Effector CD4-positive, alpha-beta T cell (primary cell): ENCODE data around the gene SLC35A1.
A peak's percentile ranks its signal among the peaks of the same experiment; 100 is the strongest.
"Not testable (repeated sequence)": the region's sequence is repeated elsewhere in the genome, so short reads cannot be mapped to it uniquely, and the experiment has no call there.

Experiments used
- DNase-seq: peaks from one replicate; pipeline ENCODE4 v3.0.0-alpha.2; 2020
- total RNA-seq: gene quantifications from one replicate; lab custom pipeline; 2026; lab: John Stamatoyannopoulos, UW

SLC35A1 gene, protein sequence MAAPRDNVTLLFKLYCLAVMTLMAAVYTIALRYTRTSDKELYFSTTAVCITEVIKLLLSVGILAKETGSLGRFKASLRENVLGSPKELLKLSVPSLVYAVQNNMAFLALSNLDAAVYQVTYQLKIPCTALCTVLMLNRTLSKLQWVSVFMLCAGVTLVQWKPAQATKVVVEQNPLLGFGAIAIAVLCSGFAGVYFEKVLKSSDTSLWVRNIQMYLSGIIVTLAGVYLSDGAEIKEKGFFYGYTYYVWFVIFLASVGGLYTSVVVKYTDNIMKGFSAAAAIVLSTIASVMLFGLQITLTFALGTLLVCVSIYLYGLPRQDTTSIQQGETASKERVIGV
- 5.3 reads per million, percentile 20 among the genes with 10 or more reads in this experiment for total RNA-seq

DNA sequence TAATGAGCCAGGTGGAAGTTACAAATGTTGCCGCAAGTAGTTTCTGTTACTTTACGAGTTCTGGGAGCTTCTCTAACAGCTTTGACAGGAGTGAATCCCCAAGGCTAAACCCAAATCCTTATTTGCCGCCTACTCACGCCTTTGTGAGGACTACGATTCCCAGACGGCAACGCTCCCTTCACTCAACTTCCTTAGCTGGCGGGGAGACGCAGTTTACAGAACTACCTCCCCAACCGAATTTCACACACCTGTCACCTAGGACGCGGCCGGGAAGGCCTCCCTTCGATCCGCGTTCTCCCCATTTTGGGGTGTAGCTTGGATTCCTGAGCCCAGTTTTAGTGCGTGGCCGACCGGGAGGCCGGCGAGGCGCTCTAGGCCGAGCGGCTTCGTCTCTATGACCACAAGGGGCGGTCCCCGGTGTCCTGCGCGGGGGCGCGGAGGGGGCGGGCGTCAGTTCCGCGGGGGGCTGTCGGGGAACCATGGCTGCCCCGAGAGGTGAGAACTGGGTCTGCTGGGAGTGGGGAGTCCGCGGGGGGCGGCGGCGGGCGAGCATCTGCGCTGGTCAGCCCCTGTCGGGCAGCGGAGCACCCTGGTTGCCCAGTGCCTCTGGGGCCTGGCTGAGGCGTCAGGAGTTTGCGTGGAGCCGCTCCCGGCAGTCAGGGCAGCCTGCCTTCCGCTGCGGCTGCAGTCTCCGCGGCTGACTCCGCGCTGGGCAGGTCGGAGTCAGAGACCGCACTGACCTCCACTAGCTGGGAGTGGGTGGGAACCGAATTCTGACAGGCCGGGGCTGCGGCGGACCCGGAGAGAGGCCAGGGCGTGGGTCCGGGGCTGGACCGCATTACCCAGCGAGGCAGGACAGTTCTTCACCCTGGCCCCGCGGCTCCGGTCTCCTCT lies at the start of gene SLC35A1:
SLC35A1 (plus strand) TSS at position 450 of the 894 bp plus-strand sequence; CDS start at position 480, 30 bp downstream.
- DNase-seq: peak; percentile 78

DNA sequence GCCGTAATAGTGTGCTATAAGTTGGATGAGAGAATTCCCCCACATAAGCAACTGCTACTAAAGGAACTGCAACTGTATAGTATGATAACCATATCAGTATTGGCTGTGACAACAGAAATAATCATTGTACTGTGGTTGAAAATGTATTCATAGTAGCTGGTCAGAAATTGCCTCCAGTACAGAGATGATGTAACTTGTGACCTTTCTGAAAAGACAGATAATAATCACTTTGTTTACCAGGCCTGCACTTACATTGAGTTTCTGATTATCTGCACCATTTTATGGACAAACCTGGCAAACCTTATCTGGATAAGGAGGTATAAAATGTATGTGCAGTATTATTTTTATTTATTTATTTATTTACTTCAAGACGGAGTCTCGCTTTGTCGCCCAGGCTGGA lies 46.0 kb upstream of the SLC35A1 start:
- no peak for DNase-seq

DNA sequence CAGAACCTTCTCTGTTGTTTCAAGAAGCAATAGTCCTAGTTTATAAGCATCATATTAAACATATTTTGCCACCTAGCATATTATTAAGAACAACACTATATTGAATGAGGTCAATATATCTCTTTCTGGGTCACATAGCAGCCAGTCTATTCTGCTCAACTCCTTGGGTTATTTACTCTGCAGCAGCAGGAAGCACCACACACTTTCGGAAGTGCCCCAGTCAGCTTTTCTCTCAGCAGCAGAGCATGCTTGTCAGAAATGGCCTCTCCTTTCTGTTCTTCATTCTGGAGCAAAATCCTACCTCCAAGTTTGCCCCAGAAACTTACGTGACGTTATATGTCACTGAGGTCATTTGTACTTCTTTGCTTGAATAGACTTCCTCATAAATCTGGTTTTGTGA lies 42.3 kb upstream of the SLC35A1 start:
- DNase-seq: no peak

DNA sequence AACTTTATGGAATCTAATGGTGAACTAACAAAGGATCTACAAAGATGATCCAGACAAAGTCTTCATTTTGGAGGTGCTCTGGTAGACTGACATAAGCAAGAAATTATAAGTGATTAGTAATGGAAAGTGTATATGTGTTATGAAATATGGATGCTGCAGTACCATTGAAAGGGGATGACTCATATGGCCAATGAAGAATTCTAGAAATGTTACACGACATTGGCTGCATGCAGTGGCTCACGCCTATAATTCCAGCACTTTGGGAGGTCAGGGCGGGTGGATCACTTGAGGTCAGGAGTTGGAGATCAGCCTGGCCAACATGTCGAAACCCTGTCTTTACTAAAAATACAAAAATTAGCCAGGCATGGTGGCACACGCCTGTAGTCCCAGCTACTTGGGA lies 41.5 kb upstream of the SLC35A1 start:
- no peak for DNase-seq

DNA sequence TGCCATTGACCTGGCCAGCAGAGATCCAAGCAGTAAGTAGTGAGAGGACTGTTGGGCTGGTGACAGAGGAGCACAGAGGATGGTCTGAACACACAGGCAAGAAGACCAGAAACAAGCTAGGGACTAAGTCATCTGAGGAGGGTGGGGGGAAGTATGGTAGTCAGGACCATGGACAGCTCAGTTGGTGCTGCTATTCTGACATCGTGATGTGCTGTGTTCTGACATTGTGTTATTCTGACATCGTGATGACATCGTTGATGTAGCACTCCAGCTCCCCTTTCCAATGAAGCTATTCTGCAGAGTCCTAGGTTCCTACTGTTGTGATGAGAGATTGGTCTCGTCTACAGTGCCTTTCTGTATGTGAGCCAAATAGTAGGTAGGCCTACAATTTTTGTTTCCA lies 36.3 kb upstream of the SLC35A1 start:
- DNase-seq: peak; percentile 15

DNA sequence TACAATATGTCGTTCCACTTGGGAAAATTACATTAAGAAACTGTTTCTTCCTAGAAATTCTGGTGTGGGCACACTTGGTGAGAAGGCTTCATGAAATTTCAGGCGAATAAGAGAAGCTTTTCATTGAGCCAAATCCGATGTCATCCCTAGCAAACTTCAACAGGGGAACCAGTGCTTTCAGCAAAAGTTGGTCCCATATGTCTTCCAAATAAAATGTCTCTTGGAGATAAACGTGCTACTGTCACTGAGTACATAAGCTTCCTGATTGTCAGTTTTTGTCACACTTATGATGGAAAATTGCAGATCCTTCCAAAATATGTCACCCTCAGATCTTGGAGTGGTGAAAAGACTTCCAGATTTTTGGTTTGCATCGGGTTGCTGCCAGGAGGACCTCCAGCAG lies 31.1 kb upstream of the SLC35A1 start:
- no peak for DNase-seq

DNA sequence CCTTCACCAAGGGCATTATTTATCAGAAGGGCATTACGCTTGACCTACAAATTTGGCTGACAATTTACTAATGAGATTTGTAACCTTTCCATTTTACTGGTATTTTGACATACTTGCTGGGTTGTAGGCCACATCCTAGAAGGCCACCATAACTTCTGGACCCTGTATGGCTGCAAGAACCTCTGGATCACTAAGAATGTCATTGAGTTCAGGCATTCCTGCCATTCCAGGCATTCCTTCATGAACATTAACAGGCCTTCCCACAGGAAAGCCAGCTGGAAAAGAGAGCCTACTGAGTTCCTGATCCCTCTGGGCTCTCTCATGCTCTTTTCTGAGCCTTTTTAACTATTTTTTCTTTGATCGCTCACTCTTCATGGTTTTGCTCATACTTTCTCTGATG lies 28.4 kb upstream of the SLC35A1 start:
- no peak for DNase-seq

DNA sequence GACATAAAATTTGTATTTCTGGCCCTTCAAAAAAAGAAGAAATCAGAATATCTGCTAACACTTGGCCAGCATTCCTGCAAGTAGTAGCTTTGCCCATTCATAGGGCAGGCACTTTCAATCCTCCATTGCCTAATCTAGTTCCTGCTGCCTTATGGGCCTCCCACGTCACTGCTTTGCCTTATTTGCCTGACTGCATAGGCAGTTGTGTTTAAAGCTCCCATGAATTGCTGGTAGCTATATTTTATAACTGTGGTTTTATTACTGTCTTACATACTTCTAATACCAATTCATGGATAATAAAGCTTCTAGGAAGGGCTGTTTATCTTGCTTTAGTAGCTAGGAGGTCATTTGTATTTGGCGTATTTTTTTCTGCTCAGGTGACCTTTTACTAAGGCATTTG lies 7.7 kb upstream of the SLC35A1 start:
- no peak for DNase-seq

DNA sequence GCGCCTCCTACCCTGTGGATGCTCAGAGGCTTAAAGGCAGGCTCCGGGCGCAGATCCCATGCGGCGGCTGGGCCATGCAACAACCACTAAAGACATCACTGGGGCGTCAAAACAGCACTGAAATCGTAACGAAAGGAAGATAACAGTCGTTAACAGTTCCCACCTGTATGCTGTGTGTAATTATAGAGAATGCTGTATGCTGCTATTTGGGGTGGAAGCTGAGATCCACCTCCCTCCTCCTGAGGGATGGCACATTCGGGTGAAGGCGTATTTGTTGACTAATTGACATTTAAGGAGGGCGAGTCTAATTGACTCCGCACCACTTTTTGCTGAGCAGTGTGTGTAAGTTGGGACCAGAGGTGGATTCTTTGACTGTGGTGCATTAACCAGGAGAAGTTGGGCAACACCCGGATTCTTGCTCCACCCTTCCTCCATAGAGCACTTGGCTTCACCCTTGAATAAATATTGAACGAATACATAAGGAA lies 687 bp downstream of the SLC35A1 start:
- DNase-seq: peak; percentile 49

DNA sequence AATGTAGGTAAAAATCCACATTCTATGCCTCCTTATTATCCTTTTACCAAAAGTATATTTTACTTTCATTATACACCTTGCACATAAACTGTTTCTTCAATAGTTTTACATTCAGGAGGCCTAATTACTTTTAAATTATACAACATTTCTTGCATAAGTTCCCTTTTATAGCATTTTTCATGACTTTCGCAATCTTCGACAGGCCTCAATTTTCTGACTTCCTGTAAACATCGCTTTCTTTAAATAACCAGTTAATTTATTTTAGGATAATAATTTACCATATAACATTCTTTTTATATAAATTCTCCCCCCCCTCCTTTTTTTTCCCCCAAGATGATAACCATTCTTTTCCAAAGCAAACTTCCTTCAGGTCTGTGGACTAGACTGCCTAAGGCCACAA lies 9.2 kb downstream of the SLC35A1 start:
- no peak for DNase-seq

DNA sequence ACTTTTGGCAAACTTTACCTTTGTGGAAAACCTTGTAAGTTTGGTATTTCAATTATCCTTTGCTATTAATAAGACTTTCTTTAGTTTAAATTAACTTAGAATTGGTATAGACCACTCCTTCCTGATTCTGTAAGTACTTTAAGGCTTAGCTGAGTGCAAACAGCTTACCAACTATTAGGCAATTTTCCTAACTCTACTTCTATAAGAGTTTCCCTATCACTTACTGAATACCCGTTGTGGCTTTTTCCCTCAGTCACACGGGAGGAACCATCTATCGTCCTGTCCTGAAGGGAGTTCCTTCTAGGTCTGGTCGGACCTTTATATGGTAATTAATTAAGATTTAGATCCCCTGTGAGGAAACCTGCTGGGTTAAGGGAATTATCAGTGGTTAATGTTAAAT lies 9.6 kb downstream of the SLC35A1 start:
- DNase-seq: no peak

DNA sequence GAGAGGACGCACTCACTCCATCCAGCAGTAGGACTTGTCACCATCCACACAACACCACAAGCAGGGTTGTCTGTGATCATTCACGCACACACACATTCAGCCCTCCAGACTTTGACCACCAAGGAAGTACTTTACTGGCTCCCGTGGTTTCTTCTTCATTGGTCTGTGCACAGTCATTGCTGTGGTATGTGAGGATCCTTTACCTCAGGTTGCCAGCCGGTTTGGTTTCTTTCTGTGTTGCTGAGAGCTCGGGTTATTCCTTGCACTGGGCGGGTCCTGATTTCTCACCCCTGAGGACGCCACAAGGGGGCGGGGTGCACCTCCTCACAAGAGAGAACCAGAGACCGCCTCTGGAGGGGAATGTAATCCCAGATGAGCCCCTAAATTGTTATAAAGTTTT lies 11.2 kb downstream of the SLC35A1 start:
- no peak for DNase-seq

DNA sequence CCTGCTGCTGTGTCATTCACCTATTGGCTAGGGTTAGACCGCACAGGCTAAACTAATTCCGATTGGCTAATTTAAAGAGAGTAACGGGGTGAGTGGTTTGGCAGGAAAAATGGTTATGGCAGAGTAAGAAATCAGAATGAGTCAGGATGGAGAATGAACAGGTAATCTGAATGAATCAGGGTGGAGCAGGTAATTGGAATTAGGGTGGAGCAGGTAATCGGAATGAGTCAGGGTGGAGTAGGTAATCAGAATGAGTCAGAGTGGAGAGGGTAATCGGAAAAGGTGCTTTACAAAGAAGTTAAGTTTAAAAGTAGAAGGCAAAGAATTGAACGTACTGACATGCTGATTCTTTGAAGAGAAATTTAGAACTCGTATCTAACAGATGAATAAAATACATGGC lies 11.7 kb downstream of the SLC35A1 start:
- DNase-seq: no peak

DNA sequence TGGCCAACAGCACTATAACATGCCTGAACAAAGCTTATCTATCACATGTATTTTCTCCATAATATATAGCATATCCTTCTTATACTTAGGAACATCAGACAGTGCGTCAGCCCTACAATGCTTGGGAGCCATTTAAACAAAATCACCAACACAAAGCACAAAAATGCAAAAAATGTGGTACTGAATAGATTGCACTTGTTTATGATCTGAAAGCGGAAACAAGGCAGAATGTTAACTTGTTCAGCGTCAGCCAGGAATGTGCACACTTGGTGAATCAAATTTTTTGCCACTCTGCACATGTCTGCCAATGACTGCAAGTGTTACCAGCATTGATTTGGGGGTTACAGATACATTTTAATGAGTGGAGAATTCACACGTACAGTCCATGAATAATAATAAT lies 14.8 kb downstream of the SLC35A1 start:
- DNase-seq: no peak

DNA sequence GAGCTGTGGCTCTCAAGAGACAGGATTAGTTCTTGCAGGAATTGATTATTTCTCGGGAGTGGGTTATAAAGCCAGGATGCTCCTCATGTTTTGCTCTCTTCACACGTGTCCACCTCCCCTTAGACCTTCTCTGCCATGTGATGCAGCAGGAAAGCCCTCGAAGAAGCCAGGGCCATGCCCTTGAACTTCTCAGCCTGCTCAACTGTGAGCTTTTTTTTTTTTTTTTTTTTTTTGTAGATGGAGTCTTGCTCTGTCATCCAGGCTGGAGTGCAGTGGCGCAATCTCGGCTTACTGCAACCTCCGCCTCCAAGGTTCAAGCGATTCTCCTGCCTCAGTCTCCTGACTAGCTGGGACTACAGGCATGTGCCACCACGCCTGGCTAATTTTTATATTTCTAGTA lies 16.6 kb downstream of the SLC35A1 start:
- DNase-seq: not testable (repeated sequence)

DNA sequence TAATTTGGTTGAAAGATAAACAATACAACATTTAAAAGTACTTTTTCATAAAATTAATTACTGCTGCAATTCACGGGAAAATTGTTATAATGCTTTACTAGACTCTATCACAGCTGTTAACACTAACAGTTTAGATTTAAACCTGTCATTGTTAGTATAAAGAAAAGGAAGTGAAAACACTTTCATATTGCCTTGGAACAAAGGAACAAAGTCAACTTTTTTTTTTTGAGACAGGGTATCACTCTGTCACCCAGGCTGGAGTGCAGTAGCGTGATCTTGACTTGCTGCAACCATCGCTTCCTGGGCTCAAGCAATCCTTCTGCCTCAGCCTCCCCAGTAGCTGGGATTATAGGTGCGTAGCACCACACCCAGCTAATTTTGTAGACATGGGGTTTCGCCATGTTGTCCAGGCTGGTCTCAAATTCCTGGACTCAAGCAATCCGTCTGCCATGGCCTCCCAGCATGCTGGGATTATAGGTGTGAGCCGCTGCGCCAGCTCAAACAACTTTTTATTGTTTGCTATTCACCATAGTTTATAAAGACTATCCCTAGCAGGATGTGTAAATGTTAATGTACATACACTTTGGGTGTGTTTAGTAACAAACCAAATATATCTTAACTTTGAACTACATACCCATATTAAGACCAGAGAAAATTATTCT lies 22.1 kb downstream of the SLC35A1 start:
- DNase-seq: no peak

DNA sequence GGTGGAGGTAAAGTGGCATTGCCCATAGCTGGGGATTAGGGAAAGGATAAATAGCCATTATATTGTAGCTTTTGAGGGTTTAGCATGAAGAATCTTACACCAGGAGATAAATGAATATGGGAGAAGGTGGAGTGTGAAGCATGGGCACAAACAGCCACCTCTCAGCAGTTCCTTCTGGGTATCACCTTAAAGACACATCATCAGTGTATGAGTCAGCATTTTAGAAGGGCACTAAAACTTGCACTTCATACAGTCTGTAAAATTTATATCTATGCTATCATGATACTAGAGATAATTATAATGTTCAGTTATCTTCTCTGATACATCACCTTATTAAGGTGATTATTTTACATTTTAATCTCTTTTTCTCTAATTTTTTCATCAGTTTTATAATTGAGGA lies 25.3 kb downstream of the SLC35A1 start:
- no peak for DNase-seq

DNA sequence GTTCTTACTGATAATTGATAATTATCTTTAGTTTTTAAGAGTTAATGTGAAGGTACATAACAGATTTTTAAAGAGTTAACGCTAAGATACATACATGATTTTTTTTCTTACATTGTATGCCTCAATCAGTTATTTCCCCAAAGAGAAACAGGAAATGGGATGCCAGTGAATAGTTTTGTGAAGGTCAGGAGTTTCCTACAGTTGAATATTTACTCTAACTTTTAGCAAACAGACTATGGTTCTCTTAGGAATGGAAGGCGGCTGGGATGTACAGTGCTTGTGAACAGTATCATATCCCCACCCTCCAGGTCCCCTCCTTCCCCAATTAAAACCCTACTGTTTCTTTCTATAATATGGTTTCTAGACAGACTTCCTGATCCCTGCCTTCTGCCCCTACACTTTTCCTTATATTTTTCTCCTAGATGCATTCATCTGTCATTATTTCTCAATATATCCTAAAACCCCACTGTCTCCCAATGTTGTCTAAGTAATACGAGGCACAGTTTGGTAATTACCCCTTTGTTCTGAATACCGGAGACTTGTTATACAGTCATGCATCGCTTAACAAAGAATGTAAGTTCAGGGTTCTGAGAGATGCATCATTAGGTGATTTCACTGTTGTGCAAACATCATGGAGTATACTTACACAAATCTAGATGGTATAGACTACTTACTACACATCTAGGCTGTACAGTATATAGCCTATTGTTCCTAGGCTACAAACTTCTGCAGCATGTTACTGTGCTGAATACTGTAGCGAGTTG lies 29.2 kb downstream of the SLC35A1 start:
- DNase-seq: no peak

DNA sequence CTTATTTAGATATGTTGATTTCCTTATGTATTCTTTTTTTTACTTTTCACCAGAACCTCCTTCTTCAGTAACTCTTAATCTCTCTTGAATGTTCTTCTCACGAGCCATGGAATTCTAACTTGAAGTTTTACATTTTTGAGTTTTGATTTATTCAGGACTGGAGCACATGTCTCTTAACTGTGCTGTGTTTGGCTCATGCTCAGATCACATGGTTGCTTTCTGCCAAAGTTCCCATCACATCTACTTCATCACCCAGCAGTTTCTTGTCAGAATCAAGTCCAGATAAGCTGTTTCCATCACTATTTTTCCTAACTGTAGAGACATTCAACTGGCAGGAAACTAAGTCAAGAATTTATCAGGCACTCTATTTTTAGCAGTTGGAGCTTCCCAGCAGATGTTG lies 31.7 kb downstream of the SLC35A1 start:
- DNase-seq: no peak

DNA sequence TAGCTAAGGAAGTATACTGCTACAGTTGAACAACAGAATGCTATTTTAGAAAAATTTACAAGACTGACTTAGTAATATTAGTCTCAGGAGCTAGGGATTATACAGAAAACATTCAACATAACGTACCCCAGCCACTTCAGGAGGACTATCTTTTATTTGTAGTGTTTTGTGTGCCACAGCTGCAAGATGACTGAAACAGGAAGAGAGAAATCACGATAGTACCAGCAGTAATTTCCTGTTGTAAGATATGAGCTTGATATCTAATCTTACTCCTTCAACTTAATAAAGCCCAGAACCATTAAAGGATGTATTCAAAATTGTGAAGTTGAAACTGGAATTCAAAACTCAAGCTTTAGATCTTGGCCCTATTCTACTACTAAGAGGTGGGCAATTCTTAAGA lies 42.1 kb downstream of the SLC35A1 start:
- no peak for DNase-seq

DNA sequence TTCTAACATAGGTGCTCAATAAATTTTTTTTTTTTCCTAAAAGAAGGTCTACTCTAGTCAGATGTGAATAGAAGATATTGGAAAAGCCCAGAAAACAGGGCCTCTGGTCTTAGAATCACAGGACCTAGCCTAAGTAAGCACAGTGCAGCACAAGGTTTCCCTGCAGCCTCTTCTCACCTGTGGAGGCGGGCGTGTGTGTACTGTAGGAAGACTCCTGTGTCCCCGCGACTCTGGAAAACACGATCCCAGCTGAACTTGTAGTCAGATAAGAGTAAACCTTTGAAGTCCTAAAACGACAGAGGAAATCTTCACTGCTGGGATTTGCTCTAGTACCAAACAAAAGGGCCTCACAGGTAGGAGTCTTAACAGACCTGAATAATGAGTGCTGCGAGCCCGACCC lies 45.7 kb downstream of the SLC35A1 start:
- DNase-seq: no peak

DNA sequence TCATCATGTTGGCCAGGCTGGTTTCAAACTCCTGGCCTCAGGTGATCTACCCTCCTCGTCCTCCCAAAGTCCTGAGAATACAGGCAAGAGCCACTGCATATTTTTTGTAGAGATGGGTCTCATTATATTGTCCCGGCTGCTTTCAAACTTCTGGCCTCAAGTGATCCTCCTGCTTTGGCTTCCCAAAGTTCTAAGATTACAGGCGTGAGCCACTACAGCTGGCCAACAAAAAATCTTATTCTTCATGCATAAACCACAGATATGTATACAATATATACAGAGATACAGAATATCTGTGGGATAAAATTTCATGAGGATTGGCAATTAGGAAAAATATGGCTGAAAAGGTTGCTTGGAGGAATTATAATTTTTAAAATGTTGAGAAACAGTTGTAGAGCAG lies 49.9 kb downstream of the SLC35A1 start:
- no peak for DNase-seq

DNA sequence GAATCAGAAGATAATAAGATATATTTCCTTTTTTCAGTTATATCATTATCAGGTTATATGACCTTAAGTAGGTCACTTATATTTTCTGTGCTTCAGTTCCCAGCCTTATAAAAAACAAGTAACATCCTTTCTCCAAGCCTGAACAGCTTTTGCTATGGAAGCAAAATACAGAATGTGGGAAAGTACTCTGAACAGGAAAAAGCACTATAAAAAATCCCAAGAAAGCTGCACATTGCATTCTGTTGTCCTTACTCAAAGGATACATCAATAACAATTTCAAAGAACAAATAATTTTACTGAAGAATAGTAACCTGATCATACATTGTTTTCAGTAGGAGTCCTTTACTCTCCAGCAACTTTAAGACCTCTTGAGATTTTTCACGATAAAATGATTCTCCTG lies 56.4 kb downstream of the SLC35A1 start:
- DNase-seq: no peak
